ENCODE data around the gene ATE1.

The ATE1 gene

GRCh38 chr10:121865554-121865953 lies 62.3 kb downstream of the ATE1 start:
- no peak for DNase-seq

- DNase-seq: no peak
Measured at GRCh38 chr10:121864653-121865052, 63.2 kb downstream of the ATE1 start.

- DNase-seq: no peak
Measured at GRCh38 chr10:121864168-121864567, 63.7 kb downstream of the ATE1 start.

DNA sequence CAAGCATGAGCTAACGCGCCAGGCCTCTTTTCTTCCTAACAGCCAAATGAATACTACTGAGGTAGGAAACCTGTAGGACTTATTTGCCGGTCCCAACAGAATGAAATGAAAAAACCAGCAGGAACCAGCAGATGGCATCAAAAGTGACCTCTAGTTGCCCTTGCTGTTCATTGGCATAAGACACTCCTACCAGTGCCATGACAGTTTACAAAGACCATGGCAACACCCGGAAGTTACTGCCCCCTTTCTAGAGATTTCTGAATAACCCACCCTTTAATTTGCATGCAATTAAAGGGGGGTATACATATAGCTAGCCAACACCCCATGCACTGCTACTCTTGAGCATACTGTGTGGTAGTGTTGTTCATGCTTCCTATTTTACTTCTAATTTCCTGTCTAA lies 65.2 kb downstream of the ATE1 start:
- DNase-seq: no peak

DNA sequence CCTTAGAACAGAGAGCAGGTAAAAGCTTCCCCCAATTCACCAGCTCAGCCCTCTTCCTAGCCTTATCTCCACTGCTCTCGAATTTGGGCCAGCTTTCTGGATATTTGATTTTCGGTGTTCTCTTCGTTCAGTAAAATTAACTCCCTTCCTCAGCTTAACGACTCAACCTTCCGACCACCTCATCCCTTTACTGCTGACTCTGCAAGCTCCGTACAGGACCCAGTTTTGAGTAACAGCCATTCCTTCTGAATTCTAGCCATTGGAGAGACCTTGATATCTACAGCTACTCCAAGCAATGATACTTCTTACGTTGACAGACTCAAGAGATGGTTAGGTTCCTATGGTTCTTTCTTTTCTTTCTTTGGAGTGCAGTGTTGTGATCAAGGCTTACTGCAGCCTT lies 65.8 kb downstream of the ATE1 start:
- no peak for DNase-seq

DNA sequence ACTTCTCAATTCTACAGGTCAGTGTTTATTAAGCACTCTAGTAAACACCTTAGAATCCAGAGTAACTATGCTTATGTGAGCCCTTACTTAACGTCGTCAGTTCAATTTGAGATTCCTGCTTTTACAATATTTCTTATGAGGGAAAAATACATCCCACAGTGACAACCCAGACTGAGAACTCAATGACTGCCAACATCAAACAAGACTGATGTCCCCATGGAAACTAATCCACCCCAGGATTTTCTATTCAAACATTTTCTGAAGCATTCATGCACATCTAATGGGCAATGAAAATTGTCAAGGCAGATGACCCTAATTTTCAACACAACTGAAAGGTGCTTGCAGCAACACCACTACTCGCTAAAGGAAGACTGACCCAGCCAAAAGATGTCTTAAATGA lies 67.0 kb downstream of the ATE1 start:
- no peak for DNase-seq

GRCh38 chr10:121854809-121855445 lies 72.9 kb downstream of the ATE1 start:
- no peak for DNase-seq

DNA sequence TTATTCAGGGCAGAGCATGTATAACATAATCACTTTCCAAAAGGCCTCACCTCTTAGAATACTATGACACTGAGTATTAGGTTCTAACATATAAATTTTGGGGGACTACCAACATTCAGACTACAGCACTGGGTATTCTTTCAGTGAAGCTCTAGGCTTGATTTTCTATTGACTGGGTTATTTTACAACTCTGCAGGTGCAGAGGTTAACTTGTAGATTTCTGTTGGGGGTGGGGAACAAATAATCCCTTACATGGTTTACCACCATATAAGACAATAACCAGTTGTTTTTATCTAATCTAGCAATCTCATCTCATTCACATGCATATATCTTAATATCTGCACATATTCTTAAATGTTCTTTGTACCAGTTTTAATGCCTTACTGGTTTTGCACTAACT lies 73.9 kb downstream of the ATE1 start:
- DNase-seq: no peak

DNA sequence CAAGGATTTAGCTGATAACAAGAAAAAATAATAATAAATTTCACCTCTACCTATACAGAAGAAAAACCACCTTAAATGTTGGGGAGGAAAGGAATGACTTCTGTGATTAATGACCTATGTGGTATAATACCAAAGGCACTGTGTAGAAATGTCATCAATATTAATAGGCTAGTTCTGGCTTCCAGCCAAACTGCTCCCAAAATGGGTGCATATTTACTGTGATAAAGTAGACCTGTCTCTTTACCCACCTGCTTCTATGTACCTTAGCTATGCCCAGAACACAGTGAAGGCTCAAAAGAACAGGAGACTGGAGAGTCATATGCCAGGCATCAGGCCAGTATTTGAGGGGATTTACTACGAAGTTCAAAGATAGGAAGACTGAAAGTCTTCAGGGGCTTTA lies 76.0 kb downstream of the ATE1 start:
- no peak for DNase-seq

GRCh38 chr10:121848082-121848481 lies 79.7 kb downstream of the ATE1 start:
- no peak for DNase-seq

- DNase-seq: no peak
Measured at GRCh38 chr10:121846555-121846954, 81.3 kb downstream of the ATE1 start.

DNA sequence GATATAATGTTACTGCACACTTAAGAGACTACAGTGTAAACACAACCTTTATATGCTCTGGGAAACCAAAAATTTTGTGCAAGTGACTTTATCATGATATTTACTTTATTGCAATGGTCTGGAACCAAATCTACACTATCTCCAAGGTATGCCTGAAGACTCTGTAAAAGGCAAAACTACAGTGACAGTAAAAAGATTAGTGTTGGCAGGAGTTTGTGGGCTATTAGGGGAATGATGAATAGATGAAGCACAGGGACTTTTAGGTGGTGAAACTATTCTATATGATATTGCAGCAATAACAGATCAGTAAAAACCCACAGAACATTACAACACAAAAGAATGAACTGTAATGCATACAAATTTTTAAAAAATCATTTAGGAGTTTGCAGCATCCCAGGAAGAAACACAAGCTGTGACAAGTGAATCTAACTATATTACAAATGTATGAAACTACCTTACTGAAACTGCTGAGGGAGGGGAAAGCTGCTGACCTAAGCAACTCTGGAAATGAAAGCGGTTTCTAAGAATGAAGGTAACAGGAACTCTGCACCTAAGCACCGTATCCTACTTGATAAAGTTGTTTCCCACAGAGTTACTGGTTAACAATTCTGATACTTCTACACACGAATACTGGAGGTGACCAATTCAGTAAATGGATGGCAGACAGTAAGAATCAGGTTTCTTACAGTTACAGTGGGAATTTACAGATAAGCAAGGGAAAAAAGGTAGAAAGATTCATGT lies 82.6 kb downstream of the ATE1 start:
- DNase-seq: no peak

DNA sequence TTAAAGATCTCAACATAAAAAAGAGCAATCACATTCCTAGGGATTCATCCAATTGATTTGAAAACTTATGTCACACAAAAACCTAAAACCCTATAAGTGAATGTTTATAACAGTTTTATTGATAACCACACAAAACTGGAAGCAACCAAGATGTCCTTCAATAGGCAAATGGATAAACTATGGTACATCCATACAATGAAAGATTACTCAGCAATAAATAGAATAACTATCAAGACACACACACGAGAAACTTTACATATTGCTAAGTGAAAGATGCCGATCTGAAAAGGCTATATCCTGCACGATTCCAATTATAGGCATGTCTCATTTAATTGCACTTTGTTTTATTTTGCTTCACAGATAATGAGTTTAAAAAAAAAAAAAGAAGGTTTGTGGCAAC lies 83.3 kb downstream of the ATE1 start:
- no peak for DNase-seq

- DNase-seq: no peak
Measured at GRCh38 chr10:121843379-121843778, 84.5 kb downstream of the ATE1 start.

DNA sequence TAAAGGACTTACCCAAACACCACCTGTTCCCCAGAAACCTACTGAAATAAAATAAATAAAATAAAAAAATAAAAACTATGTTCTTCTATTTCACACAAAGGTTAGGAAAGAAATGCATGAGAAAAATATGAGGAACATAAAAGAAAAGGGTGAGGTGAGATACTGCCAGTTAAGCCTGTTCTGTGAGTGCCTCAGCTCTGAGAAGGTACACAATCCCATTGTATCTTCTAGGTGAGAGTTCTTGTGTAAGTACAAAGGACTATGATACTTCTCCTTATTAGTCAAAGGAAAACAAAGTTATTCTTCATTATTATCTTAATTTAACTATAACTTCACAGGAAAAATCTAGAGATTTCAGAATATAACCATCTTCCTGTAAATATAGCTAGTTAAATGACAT lies 86.0 kb downstream of the ATE1 start:
- DNase-seq: no peak

DNA sequence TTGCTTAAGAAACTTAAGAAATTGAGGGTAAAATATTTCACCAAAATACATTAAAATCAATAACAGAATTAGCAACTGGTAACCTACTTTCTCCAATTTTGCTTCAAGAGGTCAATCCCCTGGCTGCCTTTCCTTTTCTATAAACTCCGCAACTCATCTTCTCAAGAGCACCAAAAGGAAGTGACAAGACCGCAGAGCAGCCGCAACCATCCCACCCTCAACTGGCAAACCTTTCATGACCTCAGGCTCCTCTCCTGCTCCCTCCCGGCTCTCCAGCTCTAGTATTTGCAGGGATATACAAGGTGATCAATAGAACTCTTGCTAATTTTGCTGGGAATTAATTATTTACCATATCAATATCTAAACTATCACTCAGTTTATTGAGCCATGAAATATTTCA lies 88.9 kb downstream of the ATE1 start:
- no peak for DNase-seq

DNA sequence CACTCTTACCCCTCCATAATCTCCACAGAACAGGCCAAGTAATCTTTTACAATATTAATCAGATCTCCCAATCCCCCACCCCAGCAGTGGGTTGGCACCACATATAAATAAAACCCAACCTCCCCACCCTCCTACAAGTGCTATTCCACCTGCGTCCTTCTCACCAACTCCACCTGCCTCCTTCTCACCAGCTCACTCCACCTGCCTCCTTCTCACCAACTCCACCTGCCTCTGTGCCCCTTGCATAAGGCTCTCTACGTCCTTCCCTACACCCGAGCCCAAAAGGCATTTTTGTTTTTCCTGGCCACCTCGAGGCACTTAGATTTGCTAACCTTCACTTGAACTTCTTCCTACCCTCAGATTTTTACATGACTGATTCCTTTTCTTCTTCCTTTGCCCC lies 89.7 kb downstream of the ATE1 start:
- DNase-seq: no peak

DNA sequence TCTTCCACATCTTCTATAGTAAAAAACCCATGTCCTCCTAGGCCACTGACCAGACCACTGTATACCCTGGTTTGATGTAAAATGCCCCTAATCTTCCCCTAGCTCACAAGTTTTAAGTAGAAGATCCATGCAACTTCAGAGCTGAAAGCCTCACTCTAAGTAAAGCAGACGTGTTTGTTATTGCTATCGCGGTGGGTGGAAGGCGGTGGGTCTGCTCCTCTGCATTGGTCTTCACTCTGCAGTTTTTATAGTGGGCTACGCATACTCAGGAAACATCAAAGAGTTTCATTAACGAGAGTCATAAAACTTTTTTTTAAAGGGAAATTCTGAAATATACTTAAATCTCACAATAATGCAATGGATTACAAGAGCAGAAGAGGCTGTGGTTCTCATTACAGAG lies 91.7 kb downstream of the ATE1 start:
- DNase-seq: no peak

DNA sequence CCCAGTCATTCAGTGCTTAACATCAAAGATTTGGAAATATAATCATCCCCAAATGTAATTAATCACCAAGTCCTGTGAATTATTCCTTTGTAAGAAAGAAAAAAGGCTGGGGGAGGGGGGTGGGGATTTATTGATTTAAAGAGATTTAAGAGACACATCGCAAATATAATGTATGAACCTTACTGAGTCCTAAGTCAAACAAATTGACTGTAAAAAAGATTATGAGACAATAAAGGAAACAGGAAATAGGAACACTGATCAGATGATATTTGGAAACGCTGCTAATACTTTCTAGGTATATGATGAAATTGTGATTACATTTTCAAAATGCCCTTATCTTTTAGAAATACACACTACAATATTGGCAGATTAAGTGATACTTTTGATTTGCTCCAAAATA lies 92.5 kb downstream of the ATE1 start:
- DNase-seq: no peak

- no peak for DNase-seq
Measured at GRCh38 chr10:121834757-121835156, 93.1 kb downstream of the ATE1 start.

DNA sequence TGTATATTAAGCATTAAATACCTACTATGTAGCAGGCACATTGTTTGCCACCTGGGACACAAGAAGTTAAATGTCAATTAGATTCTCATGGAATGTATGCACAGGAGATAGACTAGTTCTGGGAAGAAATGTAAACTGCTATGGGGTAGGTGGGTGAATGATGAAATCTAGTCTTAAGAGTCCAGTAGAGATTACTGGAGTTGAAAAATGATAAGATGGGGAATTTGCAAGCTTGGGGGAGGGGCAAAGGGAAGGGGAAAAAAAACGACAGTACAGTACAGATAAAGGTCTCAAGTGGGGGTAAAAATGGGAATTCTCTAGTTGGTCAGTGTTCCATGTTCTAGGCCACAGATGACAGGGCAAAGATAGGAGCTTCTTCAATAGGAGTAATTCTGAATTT lies 94.4 kb downstream of the ATE1 start:
- DNase-seq: no peak

DNA sequence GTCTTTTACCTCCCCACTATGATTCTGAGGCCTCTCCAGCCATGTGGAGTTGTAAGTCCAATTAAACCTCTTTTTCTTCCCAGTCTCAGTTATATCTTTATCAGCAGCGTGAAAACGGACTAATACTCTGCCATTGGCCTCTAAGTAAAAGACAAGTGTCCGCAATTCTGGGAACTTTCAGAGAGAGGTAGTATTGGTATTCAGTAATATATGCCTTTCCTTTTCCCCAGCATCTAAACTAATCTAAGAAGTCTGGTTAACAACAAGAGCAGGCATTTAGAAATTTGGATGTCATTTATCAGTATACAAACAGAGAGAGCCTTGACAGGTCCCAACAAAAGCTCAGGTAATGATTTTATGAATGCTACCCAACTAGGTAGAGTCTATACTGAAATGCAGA lies 95.2 kb downstream of the ATE1 start:
- DNase-seq: no peak

DNA sequence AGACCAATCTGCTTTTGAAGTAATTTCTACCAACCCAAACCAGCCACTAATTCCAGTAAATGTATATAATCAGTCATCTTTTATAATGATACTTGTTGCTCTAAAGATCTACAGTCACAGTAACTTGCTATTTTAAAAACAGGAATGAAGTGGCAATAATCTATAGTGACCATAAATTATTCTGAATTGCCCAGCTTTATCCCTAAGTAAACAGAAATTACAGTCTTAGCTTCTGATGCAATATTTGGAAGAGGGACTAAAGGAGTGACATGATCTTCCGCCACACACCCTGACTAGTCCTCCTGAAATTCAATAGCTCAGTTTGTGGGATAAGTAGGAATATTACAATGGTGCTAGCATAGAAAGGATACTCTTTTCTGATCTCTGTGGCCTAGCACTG lies 96.1 kb downstream of the ATE1 start:
- DNase-seq: no peak

GRCh38 chr10:121831237-121831636 lies 96.6 kb downstream of the ATE1 start:
- DNase-seq: no peak

GRCh38 chr10:121830101-121830500 lies 97.7 kb downstream of the ATE1 start:
- DNase-seq: no peak

All from activated CD4-positive, alpha-beta T cell treated with anti-CD3 and anti-CD28 coated beads, Interleukin-2, amount 50 U/mL, for 4 hours (primary cell).